Stimulated activated effector memory CD8-positive, alpha-beta T cell treated with anti-CD3 and anti-CD28 coated beads, Interleukin-12 subunit alpha, Interleukin-12 subunit beta, amount 100 ng/mL, for 72 hours (primary cell): ENCODE data around the gene DPF3.

Experiments used
- ATAC-seq: fragments of 150-1000 bp; cut with Tn5 transposase; 2 replicates; pipeline ENCODE4 v1.10.0; 2021
- DNase-seq, 2 donors: peaks; one replicate each; pipeline ENCODE4 v3.0.0; 2021 to 2022; ENCODE audit warnings: low spot score in 2 of 2
- H3K27ac Mint-ChIP-seq: one replicate; pipeline ENCODE4 v1.8.0; 2022; ENCODE audit warnings: mild to moderate bottlenecking, mixed read lengths
- H3K36me3 Mint-ChIP-seq: one replicate; pipeline ENCODE4 v1.8.0; 2022; ENCODE audit warnings: mild to moderate bottlenecking, mixed read lengths
- H3K4me1 Mint-ChIP-seq: one replicate; pipeline ENCODE4 v1.8.0; 2022; ENCODE audit warnings: mixed read lengths
- H3K4me3 Mint-ChIP-seq: one replicate; pipeline ENCODE4 v1.8.0; 2022; ENCODE audit warnings: mild to moderate bottlenecking, mixed read lengths
- H3K9me3 Mint-ChIP-seq: one replicate; pipeline ENCODE4 v1.8.0; 2022; ENCODE audit warnings: mixed read lengths

Gene DPF3

GRCh38 chr14:72812292-72812851 lies 81.5 kb downstream of the DPF3 start:
- ATAC-seq = no peak
- peaks cover 2% of the 10 kb centered on the region for H3K9me3 Mint-ChIP-seq
- DNase-seq = no peak
- peaks cover 43% of the 10 kb centered on the region for H3K4me1 Mint-ChIP-seq
- no peak overlapping the region for H3K4me3 Mint-ChIP-seq
- H3K27ac Mint-ChIP-seq = no peak overlapping the region
- H3K36me3 Mint-ChIP-seq = peaks cover 6% of the 10 kb centered on the region

GRCh38 chr14:72810201-72810600 lies 83.7 kb downstream of the DPF3 start:
- DNase-seq = peak; percentile 46 to 69
- Mint-ChIP-seq H3K4me1 (peaks cover 35% of the 10 kb centered on the region), H3K36me3 (peaks cover 6% of the 10 kb centered on the region), H3K9me3 (peaks cover 2% of the 10 kb centered on the region), H3K27ac (peak overlapping the region; percentile 91), H3K4me3 (peak overlapping the region; percentile 40)
- ATAC-seq = peak; percentile 99

- peak overlapping the region; percentile 91 for H3K27ac Mint-ChIP-seq
- no peak overlapping the region for H3K4me3 Mint-ChIP-seq
These were observed 84.8 kb downstream of the DPF3 start for GRCh38 chr14:72809063-72809462.

GRCh38 chr14:72808564-72808963 lies 85.3 kb downstream of the DPF3 start:
- ATAC-seq (no peak), DNase-seq (no peak)
- H3K27ac Mint-ChIP-seq = no peak overlapping the region
- H3K36me3 Mint-ChIP-seq = peaks cover 6% of the 10 kb centered on the region
- H3K9me3 Mint-ChIP-seq = peaks cover 2% of the 10 kb centered on the region
- H3K4me1 Mint-ChIP-seq = peaks cover 35% of the 10 kb centered on the region
- H3K4me3 Mint-ChIP-seq = no peak overlapping the region

More at GRCh38 chr14:72809063-72809462, 84.8 kb downstream of the DPF3 start:
- peaks cover 6% of the 10 kb centered on the region for H3K36me3 Mint-ChIP-seq
- no peak for ATAC-seq
- peaks cover 2% of the 10 kb centered on the region for H3K9me3 Mint-ChIP-seq
- DNase-seq = no peak
- peaks cover 35% of the 10 kb centered on the region for H3K4me1 Mint-ChIP-seq

- ATAC-seq (no peak), DNase-seq (no peak)
- H3K36me3 Mint-ChIP-seq = no peaks in the 10 kb centered on the region
- no peak overlapping the region for H3K27ac Mint-ChIP-seq
- no peak overlapping the region for H3K4me3 Mint-ChIP-seq
- H3K9me3 Mint-ChIP-seq = no peaks in the 10 kb centered on the region
- H3K4me1 Mint-ChIP-seq = peaks cover 27% of the 10 kb centered on the region
These were observed 91.3 kb downstream of the DPF3 start for GRCh38 chr14:72802588-72802946.

GRCh38 chr14:72801836-72802587 lies 91.9 kb downstream of the DPF3 start:
- Mint-ChIP-seq H3K4me1 (peaks cover 27% of the 10 kb centered on the region), H3K36me3 (no peaks in the 10 kb centered on the region), H3K9me3 (no peaks in the 10 kb centered on the region), H3K4me3 (peak overlapping the region; percentile 18), H3K27ac (peak overlapping the region; percentile 77)
- ATAC-seq = no peak
- DNase-seq = no peak

GRCh38 chr14:72801381-72801812 lies 92.5 kb downstream of the DPF3 start:
- peaks cover 27% of the 10 kb centered on the region for H3K4me1 Mint-ChIP-seq
- H3K27ac Mint-ChIP-seq = peak overlapping the region; percentile 77
- no peaks in the 10 kb centered on the region for H3K9me3 Mint-ChIP-seq
- peak overlapping the region; percentile 18 for H3K4me3 Mint-ChIP-seq
- H3K36me3 Mint-ChIP-seq = no peaks in the 10 kb centered on the region
- DNase-seq (no peak), ATAC-seq (peak; percentile 99)

- Mint-ChIP-seq H3K4me3 (peak overlapping the region; percentile 18), H3K27ac (peak overlapping the region; percentile 77), H3K4me1 (peaks cover 27% of the 10 kb centered on the region), H3K9me3 (no peaks in the 10 kb centered on the region), H3K36me3 (no peaks in the 10 kb centered on the region)
- DNase-seq = no peak
- peak; percentile 72 for ATAC-seq
These were observed 93.0 kb downstream of the DPF3 start for GRCh38 chr14:72800848-72801370.

- no peak overlapping the region for H3K4me3 Mint-ChIP-seq
- no peaks in the 10 kb centered on the region for H3K9me3 Mint-ChIP-seq
- H3K27ac Mint-ChIP-seq = no peak overlapping the region
- peaks cover 27% of the 10 kb centered on the region for H3K4me1 Mint-ChIP-seq
- H3K36me3 Mint-ChIP-seq = no peaks in the 10 kb centered on the region
- no peak for ATAC-seq
- DNase-seq = no peak
These were observed 93.6 kb downstream of the DPF3 start for GRCh38 chr14:72800296-72800695.

GRCh38 chr14:72796935-72797334 lies 97.0 kb downstream of the DPF3 start:
- Mint-ChIP-seq H3K27ac (no peak overlapping the region), H3K4me1 (peaks cover 27% of the 10 kb centered on the region), H3K9me3 (no peaks in the 10 kb centered on the region), H3K36me3 (no peaks in the 10 kb centered on the region), H3K4me3 (no peak overlapping the region)
- ATAC-seq = no peak
- DNase-seq = no peak

GRCh38 chr14:72793156-72793939 lies 100.6 kb downstream of the DPF3 start:
- Mint-ChIP-seq H3K4me3 (no peak overlapping the region), H3K4me1 (peaks cover 15% of the 10 kb centered on the region), H3K27ac (no peak overlapping the region), H3K36me3 (no peaks in the 10 kb centered on the region), H3K9me3 (no peaks in the 10 kb centered on the region)
- DNase-seq (no peak), ATAC-seq (no peak)

GRCh38 chr14:72792051-72792788 lies 101.7 kb downstream of the DPF3 start:
- no peak for ATAC-seq
- Mint-ChIP-seq H3K27ac (no peak overlapping the region), H3K36me3 (no peaks in the 10 kb centered on the region), H3K4me3 (no peak overlapping the region), H3K4me1 (peaks cover 15% of the 10 kb centered on the region), H3K9me3 (no peaks in the 10 kb centered on the region)
- no peak for DNase-seq

GRCh38 chr14:72790887-72791566 lies 102.9 kb downstream of the DPF3 start:
- no peaks in the 10 kb centered on the region for H3K36me3 Mint-ChIP-seq
- H3K4me3 Mint-ChIP-seq = no peak overlapping the region
- peak overlapping the region; percentile 76 for H3K27ac Mint-ChIP-seq
- DNase-seq (no peak), ATAC-seq (no peak)
- H3K4me1 Mint-ChIP-seq = peaks cover 15% of the 10 kb centered on the region
- no peaks in the 10 kb centered on the region for H3K9me3 Mint-ChIP-seq

GRCh38 chr14:72788972-72789728 lies 104.8 kb downstream of the DPF3 start:
- no peak overlapping the region for H3K27ac Mint-ChIP-seq
- ATAC-seq = no peak
- no peak for DNase-seq
- no peaks in the 10 kb centered on the region for H3K36me3 Mint-ChIP-seq
- H3K4me1 Mint-ChIP-seq = peaks cover 15% of the 10 kb centered on the region
- no peak overlapping the region for H3K4me3 Mint-ChIP-seq
- H3K9me3 Mint-ChIP-seq = no peaks in the 10 kb centered on the region
